Skeletal muscle cell (primary cell): ENCODE data around the gene PRRT1.
"Not testable (repeated sequence)": the region's sequence is repeated elsewhere in the genome, so short reads cannot be mapped to it uniquely, and the experiment has no call there.

Source experiments
- DNase-seq: peaks from one replicate; pipeline ENCODE4 v3.0.0-alpha.2; 2010; ENCODE audit warnings: low read depth
- H3K4me3 ChIP-seq: 2 replicates; pipeline ENCODE4 v1.5.1; 2011; ENCODE audit warnings: low read depth, mild to moderate bottlenecking, control low read depth, low read length, moderate library complexity

The PRRT1 gene

GRCh38 chr6:32189069-32189741 lies 37.5 kb upstream of the PRRT1 start:
- no peak for DNase-seq
- H3K4me3 ChIP-seq = peak overlapping the region; percentile 78

GRCh38 chr6:32188381-32189068 lies 36.8 kb upstream of the PRRT1 start:
- H3K4me3 ChIP-seq = peak overlapping the region; percentile 78
- DNase-seq = no peak

- H3K4me3 ChIP-seq = peak overlapping the region; percentile 78
- DNase-seq = not testable (repeated sequence)
Measured at GRCh38 chr6:32187725-32188380, 36.1 kb upstream of the PRRT1 start.

GRCh38 chr6:32187009-32187709 lies 35.4 kb upstream of the PRRT1 start:
- H3K4me3 ChIP-seq = no peak overlapping the region
- DNase-seq = no peak

- H3K4me3 ChIP-seq, DNase-seq: not testable (repeated sequence)
Measured at GRCh38 chr6:32186151-32186840, 34.6 kb upstream of the PRRT1 start.

GRCh38 chr6:32185681-32186131 lies 34.0 kb upstream of the PRRT1 start:
- H3K4me3 ChIP-seq = not testable (repeated sequence)
- peak; percentile 71 for DNase-seq

GRCh38 chr6:32184084-32184640 lies 32.4 kb upstream of the PRRT1 start, which contains the start of gene AGER:
Gene AGER, minus strand, starts transcription at chr6:32184253. Its CDS starts 31 bp downstream, at chr6:32184222.
- no peak for DNase-seq
- H3K4me3 ChIP-seq = no peak within 1 kb of the TSS

GRCh38 chr6:32183483-32184083 lies 31.8 kb upstream of the PRRT1 start:
- H3K4me3 ChIP-seq = no peak overlapping the region
- DNase-seq = no peak

GRCh38 chr6:32183030-32183429 lies 31.3 kb upstream of the PRRT1 start:
- no peak overlapping the region for H3K4me3 ChIP-seq
- no peak for DNase-seq

- no peak overlapping the region for H3K4me3 ChIP-seq
- DNase-seq = no peak
Measured at GRCh38 chr6:32182555-32182981, 30.8 kb upstream of the PRRT1 start.

- DNase-seq = no peak
- no peak overlapping the region for H3K4me3 ChIP-seq
Measured at GRCh38 chr6:32181915-32182529, 30.3 kb upstream of the PRRT1 start.

GRCh38 chr6:32181148-32181702 lies 29.5 kb upstream of the PRRT1 start:
- no peak overlapping the region for H3K4me3 ChIP-seq
- no peak for DNase-seq

- DNase-seq = no peak
- no peak overlapping the region for H3K4me3 ChIP-seq
Measured at GRCh38 chr6:32179766-32180405, 28.1 kb upstream of the PRRT1 start.

- H3K4me3 ChIP-seq = peak overlapping the region; percentile 99
- DNase-seq = no peak
Measured at GRCh38 chr6:32178547-32179440, 27.1 kb upstream of the PRRT1 start.

- peak within 1 kb of the TSS; percentile 99 for H3K4me3 ChIP-seq
- peak; percentile 100 for DNase-seq
Measured at GRCh38 chr6:32177788-32178546, 26.2 kb upstream of the PRRT1 start, which contains the start of gene RNF5. Gene RNF5, plus strand, starts transcription at chr6:32178405. Its CDS starts 107 bp downstream, at chr6:32178512.
